DND-41 (cell line): Measurements from ENCODE around the gene ACSM2B.
"Not testable (repeated sequence)": the region's sequence is repeated elsewhere in the genome, so short reads cannot be mapped to it uniquely, and the experiment has no call there.

Source experiments
- CTCF ChIP-seq: IDR thresholded peaks from 2 replicates; pipeline ENCODE4 v1.5.1; 2012; ENCODE audit warnings: borderline replicate concordance, low read length, moderate library complexity, mild to moderate bottlenecking; ENCODE audit not compliant: poor library complexity, severe bottlenecking; ENCODE audit errors: extremely low read depth
- EZH2 ChIP-seq: IDR thresholded peaks from 3 replicates; pipeline ENCODE4 v1.6.1; 2012; ENCODE audit warnings: borderline replicate concordance, low read depth, mild to moderate bottlenecking, moderate library complexity, low read length, inconsistent platforms; ENCODE audit not compliant: severe bottlenecking

GRCh38 chr16:20490994-20491393 is 85.2 kb downstream of the ACSM2B start:
- not testable (repeated sequence) for TF ChIP-seq CTCF, EZH2
